Sciatic nerve (tissue), 2 donors: Measurements from ENCODE around the gene CNTN6. TPM values are rescaled to one million over a fixed set of nuclear protein-coding genes. Genes with fewer than 3 reads are reported as not detected.
A peak's percentile ranks its signal among the peaks of the same experiment; 100 is the strongest.

Source experiments
- ATAC-seq: fragments of 200-7000 bp; cut with Tn5 transposase; one replicate; pipeline ENCODE4 v1.9.1; 2020; ENCODE audit warnings: mild to moderate bottlenecking, moderate library complexity
- DNase-seq: peaks from one replicate; pipeline ENCODE4 v3.0.0-alpha.2; 2020; ENCODE audit warnings: low spot score
- intact Hi-C: fragments of 100-400 bp; cut with DNase I; formaldehyde crosslinking; loops from one replicate; pipeline ENCODE4 v1.14.2; 2022
- total RNA-seq: library from RNA; stranded (reverse); fragmentation: NEBNext Ultra II Directional; extraction: Animal tissue kit (Norgen Biotek cat#: 25700); gene quantifications from one replicate; pipeline ENCODE4 v1.2.1, GENCODE V29; 2021
- donor health status: DM: no; HTN: no; CAD: no.
- donor health status: DM: no; HTN: no; CAD: no.

CNTN6 gene
- 0.67 TPM for total RNA-seq

- DNase-seq: no peak
- intact Hi-C loops: no loop called here
- ATAC-seq: no peak
Measured at GRCh38 chr3:1092771-1093170, at the start of gene CNTN6. Gene CNTN6, plus strand, starts transcription at chr3:1093024. Its CDS starts 54,985 bp downstream, at chr3:1148009.

DNA sequence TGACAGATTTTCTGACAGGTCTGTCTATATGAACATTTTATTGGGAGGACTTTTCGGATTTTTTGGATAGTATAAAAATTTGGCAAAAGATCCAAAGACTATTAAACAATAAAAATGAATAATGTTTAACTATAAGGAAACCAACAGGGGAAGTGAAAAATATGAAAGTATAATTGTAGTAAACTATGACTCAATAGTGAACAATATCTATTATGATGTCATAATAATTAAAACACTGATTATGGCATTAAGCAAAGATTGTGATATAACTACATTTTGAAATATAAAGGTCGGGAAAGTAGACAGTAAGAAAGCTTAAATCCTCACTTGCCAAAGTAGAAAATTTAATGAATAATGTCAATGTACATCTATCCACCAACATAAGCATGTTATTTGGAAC is 44.3 kb upstream of the CNTN6 start:
- DNase-seq (no peak), ATAC-seq (no peak)
- intact Hi-C loops: no loop called here

GRCh38 chr3:1055870-1056269 is 37.0 kb upstream of the CNTN6 start:
- intact Hi-C loops: no loop called here
- DNase-seq: no peak

DNA sequence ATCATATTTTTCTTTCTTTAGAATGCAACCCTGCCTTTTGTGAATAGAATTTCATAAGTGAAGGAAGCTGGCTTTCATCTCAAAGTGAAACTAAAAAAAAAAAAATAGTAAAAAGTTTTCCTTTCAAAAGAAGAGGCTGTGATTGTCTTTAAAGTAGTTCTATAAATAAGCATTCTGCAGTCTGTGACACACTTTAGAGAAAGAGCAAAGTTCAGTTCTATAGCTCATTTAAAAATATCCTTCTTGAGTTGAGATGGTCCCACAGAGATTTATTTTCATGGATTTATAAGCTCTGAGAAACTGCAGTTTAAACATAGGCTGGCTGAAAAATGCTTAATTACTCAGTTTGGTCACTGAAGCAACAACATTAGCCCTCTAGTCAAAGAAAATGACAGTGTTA is 36.1 kb upstream of the CNTN6 start:
- intact Hi-C loops: no loop called here
- no peak for ATAC-seq
- no peak for DNase-seq

More at GRCh38 chr3:1055870-1056269, 37.0 kb upstream of the CNTN6 start:
- no peak for ATAC-seq

GRCh38 chr3:1057436-1057835 is 35.4 kb upstream of the CNTN6 start:
- ATAC-seq: no peak
- no peak for DNase-seq
- intact Hi-C loops: no loop called here

- intact Hi-C loops: no loop called here
- DNase-seq (no peak), ATAC-seq (no peak)
Measured at GRCh38 chr3:1068985-1069384, 23.8 kb upstream of the CNTN6 start.

DNA sequence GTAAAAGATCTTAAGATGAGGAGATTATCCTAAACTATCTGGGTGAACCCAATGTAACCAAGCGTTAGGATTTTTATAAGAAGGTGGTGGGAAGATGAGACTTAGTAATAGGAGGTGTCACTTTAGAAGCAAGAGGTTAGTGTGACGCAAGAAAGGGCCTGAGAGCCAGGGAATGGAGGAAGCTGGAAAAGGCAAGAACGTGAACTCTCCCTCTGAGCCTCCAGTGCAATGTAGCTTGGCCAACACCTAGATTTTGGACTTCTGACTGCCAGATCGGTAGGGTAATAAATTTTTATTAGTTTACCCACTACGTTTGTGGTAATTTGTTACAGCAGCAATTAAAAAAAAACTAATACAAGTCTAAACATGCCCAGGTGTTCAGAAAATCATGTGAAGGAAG is 20.8 kb upstream of the CNTN6 start:
- intact Hi-C loops: no loop called here

DNA sequence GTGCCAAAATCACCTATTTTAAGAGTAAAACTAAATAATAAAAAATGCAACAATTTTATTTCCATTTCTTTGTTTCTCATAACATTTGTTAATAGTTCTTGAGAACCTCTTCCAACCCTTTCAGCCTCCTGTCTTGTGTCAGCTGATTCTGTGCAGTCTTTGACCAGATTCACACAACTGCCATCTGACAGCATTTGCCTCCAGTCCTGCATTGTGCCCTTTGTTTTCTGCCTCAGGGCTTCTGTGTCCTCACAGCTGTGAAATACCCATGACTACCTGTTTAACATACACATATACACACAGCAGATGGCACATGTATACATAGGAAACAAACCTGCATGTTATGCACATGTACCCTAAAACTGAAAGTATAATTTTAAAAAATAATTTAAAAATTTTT is 13.2 kb upstream of the CNTN6 start:
- intact Hi-C loops: loop anchor here (10.0 kb wide), 1 partner anchor 385 kb away; no protein-coding TSS in a partner anchor

More for the DNA sequence above, 20.8 kb upstream of the CNTN6 start:
- no peak for ATAC-seq
- no peak for DNase-seq

DNA sequence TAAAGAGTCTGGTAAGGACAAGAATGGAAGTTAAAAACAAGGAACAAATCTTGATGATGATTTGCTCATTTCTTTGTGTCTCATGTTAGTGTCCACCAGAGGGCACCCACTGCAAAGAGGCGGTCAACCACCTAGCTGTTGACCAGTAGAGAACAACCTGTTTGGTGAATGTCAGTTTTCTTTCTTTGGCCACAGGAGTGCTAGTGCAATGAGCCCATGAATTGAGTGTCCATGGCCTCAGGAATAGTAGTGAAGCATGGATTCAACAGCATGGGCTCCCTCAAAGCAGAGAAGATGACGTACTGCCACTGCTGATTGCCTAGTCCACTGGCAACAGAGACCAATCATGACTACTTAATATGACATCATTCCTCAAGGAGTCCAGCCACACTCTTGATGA is 10.7 kb upstream of the CNTN6 start:
- intact Hi-C loops: loop anchor here (10.0 kb wide), 1 partner anchor 383 kb away; no protein-coding TSS in a partner anchor
- ATAC-seq: peak; percentile 61
- peak; percentile 65 for DNase-seq

More for the DNA sequence above, 13.2 kb upstream of the CNTN6 start:
- no peak for ATAC-seq
- DNase-seq: no peak

GRCh38 chr3:1087066-1087560 is 5.7 kb upstream of the CNTN6 start:
- ATAC-seq (peak; percentile 84), DNase-seq (peak; percentile 67)

GRCh38 chr3:1088503-1088902 is 4.3 kb upstream of the CNTN6 start:
- no peak for ATAC-seq
- no peak for DNase-seq
- intact Hi-C loops: loop anchor here (10.0 kb wide), 1 partner anchor 376 kb away; no protein-coding TSS in a partner anchor

More at GRCh38 chr3:1087066-1087560, 5.7 kb upstream of the CNTN6 start:
- intact Hi-C loops: loop anchor here (10.0 kb wide), 1 partner anchor 378 kb away; no protein-coding TSS in a partner anchor

- intact Hi-C loops: no loop called here
- DNase-seq: no peak
- no peak for ATAC-seq
Measured at GRCh38 chr3:1091286-1091685, 1.5 kb upstream of the CNTN6 start.

DNA sequence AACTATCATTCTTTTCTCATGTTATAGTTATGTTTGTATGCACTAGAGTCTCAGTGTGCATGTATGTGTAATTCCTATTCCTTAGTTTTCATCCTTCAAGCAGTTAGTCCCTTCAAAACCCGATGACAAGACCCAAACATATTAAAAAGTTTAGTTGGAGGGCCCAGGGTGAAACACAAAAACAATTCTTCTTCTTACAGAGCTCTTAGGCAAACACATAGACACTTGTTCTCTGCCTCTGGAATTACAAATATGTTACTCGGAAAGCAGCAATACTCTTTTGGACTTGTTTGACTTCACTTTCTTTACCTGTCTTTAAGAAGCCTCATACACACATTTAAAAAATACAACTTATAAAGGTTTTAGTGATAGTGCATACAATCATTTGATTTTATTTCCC is 763 bp upstream of the CNTN6 start:
- intact Hi-C loops: no loop called here
- no peak for DNase-seq
- no peak for ATAC-seq

DNA sequence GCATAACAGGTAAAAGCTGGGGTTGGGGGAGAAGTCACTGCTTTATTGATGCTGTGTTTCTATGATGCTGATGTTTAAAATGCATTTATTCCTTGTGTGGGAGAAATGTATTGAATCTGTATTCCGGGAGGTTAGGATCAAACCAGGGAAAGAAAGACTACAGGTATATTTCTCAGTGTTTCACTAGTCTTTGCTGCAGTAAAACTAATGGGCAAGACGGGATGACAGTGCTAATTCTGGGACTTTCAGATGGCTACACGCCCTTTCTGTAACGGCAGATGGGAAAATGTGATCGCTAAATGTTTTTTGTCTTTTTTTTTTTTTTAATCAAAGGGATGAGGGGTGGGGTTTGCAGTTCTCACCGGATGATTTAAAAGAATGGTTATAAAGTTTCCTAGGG is 393 bp downstream of the CNTN6 start:
- intact Hi-C loops: no loop called here
- DNase-seq (no peak), ATAC-seq (no peak)

DNA sequence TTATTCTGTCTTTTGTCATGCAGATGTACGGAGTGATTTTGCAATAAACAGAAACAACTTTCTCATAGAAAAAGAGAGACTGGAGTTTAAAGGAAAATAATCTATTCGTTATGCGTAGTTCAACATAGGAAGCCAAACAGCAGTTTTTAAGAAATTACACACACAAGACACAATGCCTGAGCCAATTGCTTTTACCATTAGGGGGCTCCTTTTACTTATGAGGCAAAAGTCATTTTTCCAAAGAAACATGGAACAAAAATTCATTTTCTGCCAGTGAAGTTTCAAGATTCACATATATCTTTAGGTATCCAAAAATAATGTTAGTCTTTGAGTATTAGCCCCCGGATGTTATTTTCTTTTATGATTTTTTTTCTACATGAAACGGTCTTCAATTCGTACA is 10.7 kb downstream of the CNTN6 start:
- intact Hi-C loops: no loop called here
- no peak for DNase-seq
- no peak for ATAC-seq

DNA sequence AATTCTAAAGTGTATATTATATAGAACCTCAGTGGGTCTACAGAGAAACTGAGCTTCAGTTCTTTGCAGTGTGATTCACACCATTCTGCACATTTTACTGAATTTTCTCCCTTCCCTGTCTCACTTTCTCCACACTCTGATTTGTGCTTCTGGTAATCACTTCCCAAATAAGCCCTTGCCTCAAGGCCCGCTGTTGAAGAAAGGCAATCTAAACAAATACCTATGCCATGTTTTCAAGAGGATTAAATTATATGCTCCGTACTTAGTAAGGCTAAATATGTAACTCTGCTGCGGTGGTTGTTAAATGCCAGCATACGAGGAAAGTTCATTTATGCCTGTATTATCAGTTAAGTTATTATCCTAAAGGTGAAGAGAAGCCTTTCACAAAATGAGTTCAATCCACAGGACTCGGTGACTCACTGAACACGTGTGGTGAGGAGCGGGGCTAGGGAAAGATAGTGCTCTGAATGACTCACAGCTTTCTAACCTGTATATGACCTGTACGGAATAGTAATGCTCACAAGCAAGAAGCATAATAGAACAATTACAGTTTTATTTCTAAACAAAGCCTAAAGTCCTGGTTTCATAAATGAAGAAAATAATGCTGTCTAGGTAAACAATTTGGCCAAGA is 25.1 kb downstream of the CNTN6 start:
- DNase-seq (no peak), ATAC-seq (no peak)
- intact Hi-C loops: no loop called here

DNA sequence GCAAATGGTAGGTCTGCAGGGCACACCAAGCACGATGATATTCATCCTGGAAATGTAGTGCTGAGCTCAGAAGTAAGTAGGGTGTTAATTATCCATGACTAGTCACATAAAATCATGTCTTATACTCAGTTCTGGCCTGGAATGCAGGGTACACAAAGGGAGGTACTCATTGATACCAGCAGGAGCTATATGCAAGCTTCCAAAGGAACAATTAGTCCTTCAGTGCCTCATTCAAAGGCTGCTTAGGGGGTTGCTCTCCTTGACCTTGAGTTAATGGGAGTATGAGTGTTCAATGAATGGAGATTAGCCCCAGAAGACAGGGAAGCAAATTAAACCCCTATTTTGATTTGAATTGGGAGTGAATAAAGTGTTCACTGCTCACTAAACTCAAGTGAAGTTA is 38.3 kb downstream of the CNTN6 start:
- DNase-seq (no peak), ATAC-seq (no peak)
- intact Hi-C loops: no loop called here

GRCh38 chr3:1135194-1135593 is 42.4 kb downstream of the CNTN6 start:
- intact Hi-C loops: no loop called here
- peak; percentile 57 for ATAC-seq
- no peak for DNase-seq

GRCh38 chr3:1138036-1138435 is 45.2 kb downstream of the CNTN6 start:
- no peak for DNase-seq
- ATAC-seq: no peak
- intact Hi-C loops: no loop called here

GRCh38 chr3:1139071-1139470 is 46.2 kb downstream of the CNTN6 start:
- no peak for DNase-seq
- no peak for ATAC-seq
- intact Hi-C loops: no loop called here

DNA sequence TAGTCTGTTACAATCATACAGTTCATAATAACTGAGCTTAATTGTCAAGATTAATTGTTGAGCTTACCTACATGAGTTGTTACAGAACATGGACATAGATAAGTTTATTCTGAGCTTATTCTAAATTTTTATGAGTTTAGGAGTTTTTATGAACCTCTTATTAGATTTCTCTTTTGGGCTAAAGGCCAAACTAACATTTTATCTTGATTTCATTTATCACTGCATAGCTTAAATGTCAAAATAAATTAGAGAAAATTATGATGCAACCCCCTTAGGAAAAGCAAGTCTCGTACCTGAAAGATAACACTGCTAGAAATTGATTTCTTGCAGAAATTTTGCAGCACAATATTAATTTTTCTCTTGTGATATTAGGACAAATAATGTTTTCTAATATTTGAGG is 54.5 kb downstream of the CNTN6 start:
- intact Hi-C loops: no loop called here
- no peak for ATAC-seq
- no peak for DNase-seq
